Ovary (tissue), 3 donors: Measurements from ENCODE around the gene UBE2C.

Experiments used
- CTCF ChIP-seq, 3 donors: fragments of 450-650 bp in 2 of 3; fragments of 200-600 bp in 1 of 3; IDR thresholded peaks; one replicate each; pipeline versions ENCODE4 v1.5.1 to v1.8.0; 2016 to 2022; ENCODE audit warnings: antibody characterized with exemption in 3 of 3, mild to moderate bottlenecking in 1 of 3
- POLR2A ChIP-seq: fragments of 450-650 bp; IDR thresholded peaks from one replicate; pipeline ENCODE4 v1.6.1; 2017; ENCODE audit warnings: antibody characterized with exemption, mild to moderate bottlenecking, moderate library complexity
- donor health status: DM: no; HTN: no; CAD: no.

DNA sequence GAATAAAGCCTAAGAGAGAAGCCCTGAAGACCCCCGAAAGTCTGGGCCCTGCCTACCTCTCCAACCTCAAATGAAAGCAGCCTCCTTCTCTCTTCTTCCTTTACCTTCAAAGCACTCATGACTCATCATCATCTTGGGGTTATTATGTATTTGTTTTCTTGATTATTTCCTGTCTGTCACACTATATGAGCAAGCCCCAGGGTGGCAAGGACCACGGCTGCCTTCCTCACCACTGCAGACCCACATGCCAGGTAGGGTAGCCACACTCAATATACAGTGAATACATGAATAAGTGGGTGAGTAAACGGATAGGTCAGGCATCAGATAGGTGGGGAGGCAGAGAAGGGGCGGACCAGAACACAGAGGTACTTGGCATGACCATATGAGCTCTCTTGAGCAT lies 29.6 kb upstream of the UBE2C start:
- no peak for TF ChIP-seq CTCF (IDR thresholded peaks at IDR 0.05)
- no peak for TF ChIP-seq POLR2A
